ENCODE measurements around the gene FAAP100.

The FAAP100 gene

DNA sequence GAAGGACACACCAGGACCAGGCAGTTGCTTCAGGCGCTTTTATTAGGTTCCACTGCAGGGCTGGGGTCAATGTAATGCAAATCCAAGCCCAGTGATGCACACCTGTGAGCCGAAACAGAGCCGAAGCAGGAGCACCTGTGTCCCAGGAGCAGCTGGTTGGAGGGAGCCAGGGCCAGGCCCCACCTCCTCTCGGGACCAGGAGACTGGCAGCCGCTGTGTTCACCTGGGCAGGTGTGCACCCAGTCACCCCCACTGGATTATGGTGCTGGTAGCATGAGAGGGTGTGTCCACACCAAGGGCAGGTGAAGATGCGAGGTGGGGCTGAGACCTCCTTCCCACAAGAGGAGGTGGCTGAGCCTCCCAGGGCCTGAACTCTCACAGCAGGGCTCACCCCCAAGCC, 4.7 kb upstream of the FAAP100 start:
- DNase-seq (ENCODE audit: low read depth in 2 of 2, low spot score in 1 of 2): no peak

- no peak for DNase-seq (ENCODE audit: low read depth in 2 of 2, low spot score in 1 of 2)
Observed at GRCh38 chr17:81556175-81556691, 4.1 kb upstream of the FAAP100 start.

- DNase-seq (ENCODE audit: low read depth in 2 of 2, low spot score in 1 of 2): no peak
Observed at GRCh38 chr17:81553616-81554181, 1.5 kb upstream of the FAAP100 start.

- DNase-seq (ENCODE audit: low read depth in 2 of 2, low spot score in 1 of 2): peak; percentile 29 to 57
Observed at GRCh38 chr17:81553018-81553615, 964 bp upstream of the FAAP100 start.

- no peak for DNase-seq (ENCODE audit: low read depth in 2 of 2, low spot score in 1 of 2)
Observed at GRCh38 chr17:81551458-81552243, 502 bp downstream of the FAAP100 start.

DNA sequence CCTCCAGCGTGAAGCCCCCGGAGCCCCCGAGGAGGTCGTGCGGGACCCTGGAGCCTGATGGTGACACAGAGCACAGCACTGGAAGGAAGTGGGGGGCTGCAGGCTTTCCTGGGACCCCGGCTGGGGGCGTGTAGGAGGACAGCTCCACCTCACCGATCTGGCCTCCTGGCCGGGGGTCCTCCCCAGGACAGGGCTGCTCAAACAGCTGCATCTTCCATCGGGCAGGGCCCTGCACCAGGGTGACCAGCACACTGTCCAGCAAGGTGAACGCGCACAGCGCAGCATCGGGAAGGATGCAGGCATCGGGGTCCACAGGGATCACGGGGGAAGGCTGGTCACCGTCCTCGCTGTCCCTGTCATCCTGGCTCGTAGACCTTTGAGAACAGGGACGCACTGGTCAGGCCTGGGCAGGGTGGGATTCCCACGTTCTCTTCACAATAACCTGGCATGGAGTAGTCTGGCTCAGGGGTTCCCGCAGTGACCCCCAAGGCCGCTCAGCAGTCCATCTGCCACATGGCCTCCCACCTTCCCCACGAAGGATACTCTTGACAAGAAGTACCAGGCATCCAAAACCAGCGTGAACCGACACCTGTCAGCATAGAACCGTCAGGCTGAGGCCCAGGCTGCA, 1.2 kb downstream of the FAAP100 start:
- DNase-seq (ENCODE audit: low read depth in 2 of 2, low spot score in 1 of 2): no peak

- DNase-seq (ENCODE audit: low read depth in 2 of 2, low spot score in 1 of 2): no peak
Observed at GRCh38 chr17:81550285-81550684, 1.9 kb downstream of the FAAP100 start.

- no peak for DNase-seq (ENCODE audit: low read depth in 2 of 2, low spot score in 1 of 2)
Observed at GRCh38 chr17:81549826-81550225, 2.3 kb downstream of the FAAP100 start.

DNA sequence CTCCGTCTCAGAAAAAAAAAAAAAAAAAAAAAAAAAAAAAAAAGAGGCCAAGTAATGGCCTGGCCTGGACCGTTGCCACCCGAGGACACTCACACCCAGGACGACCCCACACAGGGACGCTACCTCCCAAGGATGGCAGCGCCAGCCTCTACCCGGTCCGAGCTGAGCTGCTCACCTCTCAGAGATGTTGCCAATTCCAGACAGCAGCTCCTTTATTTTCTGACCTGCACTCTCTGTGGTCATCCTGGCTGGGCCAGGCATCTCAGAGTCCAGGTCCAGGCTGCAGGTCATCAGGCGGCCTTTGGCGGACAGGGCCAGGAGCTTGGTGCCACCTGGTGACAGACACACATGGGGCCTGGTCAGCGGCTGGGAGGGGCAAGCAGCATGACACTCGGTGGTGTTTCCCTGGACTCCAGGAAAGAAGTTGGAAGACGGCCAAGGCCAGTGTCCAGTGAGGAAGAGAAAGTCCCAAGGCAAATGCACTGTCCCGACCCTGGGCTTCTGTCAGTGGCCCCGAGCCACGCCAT, 3.1 kb downstream of the FAAP100 start:
- no peak for DNase-seq (ENCODE audit: low read depth in 2 of 2, low spot score in 1 of 2)

GRCh38 chr17:81547614-81547982, 4.6 kb downstream of the FAAP100 start:
- DNase-seq (ENCODE audit: low read depth in 2 of 2, low spot score in 1 of 2): no peak

DNA sequence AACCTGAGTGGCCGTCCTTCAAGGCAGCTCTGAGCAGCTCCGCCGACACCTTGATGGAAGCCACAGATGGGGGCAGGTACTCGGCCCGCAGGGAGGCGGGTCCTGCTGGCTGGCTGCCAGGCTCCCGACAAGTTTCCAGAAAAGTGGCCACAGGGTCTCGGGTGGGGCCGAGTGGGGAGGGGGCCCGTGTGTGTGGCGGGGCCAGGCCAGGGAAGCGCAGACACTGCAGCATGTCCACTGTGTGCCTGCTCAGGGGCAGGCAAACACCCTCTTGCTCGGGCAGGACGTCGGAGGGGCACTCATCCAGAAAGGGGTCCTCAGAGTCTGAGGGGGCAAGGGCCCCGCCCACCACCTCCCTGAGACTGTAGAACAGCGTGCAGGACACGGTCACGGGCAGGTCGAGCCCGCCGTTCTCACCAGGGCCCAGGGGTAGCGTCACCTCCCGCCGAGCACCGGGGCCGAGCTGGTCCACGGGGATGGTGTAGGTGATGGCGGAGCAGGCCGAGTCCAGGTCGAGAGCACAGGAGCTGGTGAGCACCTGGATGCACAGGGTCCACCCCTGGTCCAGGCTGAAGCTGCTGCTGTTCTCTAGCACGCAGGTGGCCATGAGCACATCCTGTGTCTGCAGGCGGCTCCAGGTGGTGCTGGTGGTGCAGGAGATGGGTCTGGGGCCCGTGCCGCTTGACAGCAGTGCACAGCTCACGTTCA, 5.1 kb downstream of the FAAP100 start:
- no peak for DNase-seq (ENCODE audit: low read depth in 2 of 2, low spot score in 1 of 2)

DNA sequence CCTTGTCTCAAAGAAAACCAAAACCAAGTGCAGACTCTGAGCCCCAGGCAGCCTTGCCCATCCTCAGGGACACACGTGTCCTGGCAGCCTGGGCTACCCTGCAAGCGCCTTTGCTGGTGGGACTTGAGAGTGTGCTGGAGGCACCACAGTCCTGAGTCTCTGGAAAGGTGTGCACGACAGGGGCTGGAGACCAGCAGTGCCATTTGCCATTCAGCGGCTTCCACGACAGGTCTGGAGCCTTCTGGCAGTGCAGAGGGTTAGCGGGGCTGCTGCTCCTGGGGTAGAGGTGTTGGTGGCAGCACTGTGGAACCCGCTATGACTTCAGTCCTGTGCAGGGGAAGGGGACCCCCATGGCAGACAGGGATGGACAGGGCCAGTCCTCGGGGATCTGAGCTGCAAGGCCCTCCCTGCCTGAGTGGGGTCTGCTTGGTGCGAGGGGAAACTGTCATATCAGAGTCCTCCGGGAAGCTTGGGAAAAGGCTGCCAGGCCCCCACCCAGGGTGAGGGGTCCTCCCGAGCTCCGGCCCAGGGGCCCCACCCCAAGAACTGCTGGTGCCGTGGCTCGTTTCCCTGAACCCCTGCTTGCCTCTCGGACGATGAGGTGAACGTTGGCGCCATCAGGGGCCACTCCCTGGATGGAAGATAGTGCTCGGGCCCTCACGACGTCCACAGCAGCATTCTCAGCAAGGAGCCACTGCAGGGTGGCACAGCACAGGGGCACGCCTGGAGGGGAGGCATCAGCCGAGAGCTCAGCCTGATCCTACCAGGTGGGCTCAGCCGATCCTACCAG, 6.8 kb downstream of the FAAP100 start:
- DNase-seq (ENCODE audit: low read depth in 2 of 2, low spot score in 1 of 2): no peak

DNA sequence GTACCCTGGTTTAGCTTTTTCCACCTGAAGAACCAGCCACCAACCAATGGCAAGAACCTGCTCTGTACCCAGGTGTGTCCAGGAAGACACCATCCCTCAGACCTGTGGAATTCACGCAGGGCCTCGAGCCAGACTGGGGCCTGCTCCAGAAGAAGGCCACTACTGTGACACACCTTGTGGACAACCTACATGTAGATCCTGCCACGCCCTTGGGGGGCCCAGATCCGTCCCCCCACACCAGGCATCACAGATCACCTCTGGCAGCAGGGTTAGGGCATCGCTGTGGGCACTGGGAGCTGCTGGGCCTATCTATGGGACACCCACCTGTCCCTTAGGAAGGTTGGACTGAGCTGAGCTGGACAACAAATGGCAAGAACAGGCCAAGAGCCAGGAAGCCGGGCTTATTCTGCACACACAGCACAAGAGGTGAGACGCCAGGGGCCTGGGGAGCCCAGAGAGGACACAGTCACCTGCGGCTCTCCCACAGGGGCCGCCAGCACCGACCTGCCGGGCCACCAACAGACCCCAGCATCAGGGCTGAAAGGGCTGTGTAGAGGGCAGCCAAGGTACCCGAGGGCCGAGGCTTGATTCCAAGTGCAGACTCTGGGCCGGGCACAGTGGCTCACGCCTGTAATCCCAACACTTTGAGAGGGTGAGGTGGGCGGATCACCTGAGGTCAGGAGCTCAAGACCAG, 7.7 kb downstream of the FAAP100 start:
- no peak for DNase-seq (ENCODE audit: low read depth in 2 of 2, low spot score in 1 of 2)

DNA sequence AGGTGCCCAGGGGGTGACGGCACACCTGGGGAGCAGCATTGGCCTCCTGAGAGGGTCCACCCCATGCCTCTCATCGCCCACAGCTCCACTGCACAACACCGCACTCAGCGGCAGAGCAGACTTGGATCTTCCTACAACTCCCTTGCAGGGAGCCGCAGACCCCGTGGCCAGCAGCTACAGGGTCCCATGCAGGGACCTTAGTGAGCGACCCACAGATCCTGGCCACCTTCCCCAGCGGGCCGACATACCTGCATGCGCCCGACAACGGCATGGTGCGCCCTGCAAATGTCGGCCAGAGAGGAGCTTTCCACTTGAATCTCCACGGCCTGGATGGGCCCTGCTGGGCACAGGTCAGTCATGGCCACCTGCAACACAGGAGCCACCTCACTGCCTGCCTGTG, 8.4 kb downstream of the FAAP100 start:
- no peak for DNase-seq (ENCODE audit: low read depth in 2 of 2, low spot score in 1 of 2)

- DNase-seq (ENCODE audit: low read depth in 2 of 2, low spot score in 1 of 2): no peak
Observed at GRCh38 chr17:81543339-81543675, 8.8 kb downstream of the FAAP100 start.

GRCh38 chr17:81542431-81543338, 9.5 kb downstream of the FAAP100 start:
- no peak for DNase-seq (ENCODE audit: low read depth in 2 of 2, low spot score in 1 of 2)

DNA sequence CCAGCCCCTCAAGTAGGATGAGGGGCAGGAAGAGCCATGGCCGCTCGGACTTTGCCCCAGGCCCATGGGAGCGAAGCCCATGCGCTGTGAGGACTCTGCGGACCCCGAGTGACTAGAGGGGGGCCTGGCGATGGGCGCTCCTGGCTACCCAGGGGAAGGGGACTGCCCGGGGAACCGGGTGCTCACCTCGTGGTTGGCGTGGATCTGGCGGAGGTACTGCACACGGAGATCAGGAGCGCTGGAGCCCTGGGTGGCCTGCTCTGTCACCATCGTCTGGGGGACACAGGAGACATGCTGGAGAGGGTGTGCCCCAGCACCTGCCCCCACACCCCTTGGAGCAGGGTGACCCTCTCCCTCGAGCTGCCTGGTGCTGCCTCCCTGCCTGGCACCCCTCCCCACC, 11.0 kb downstream of the FAAP100 start:
- no peak for DNase-seq (ENCODE audit: low read depth in 2 of 2, low spot score in 1 of 2)

GRCh38 chr17:81540676-81541027, 11.5 kb downstream of the FAAP100 start:
- no peak for DNase-seq (ENCODE audit: low read depth in 2 of 2, low spot score in 1 of 2)

Measured in stimulated activated CD8-positive, alpha-beta memory T cell treated with anti-CD3 and anti-CD28 coated beads, Interleukin-4, amount 100 ng/mL, for 4 hours (primary cell).